Middle frontal gyrus (tissue), 1 donor: ENCODE results near the gene TMEM92.
"Not testable (repeated sequence)": the region's sequence is repeated elsewhere in the genome, so short reads cannot be mapped to it uniquely, and the experiment has no call there.

Source experiments
- DNase-seq: peaks from one replicate; pipeline ENCODE4 v3.0.0-alpha.2; 2015; ENCODE audit warnings: low spot score; ENCODE audit errors: extremely low spot score

The TMEM92 gene

DNA sequence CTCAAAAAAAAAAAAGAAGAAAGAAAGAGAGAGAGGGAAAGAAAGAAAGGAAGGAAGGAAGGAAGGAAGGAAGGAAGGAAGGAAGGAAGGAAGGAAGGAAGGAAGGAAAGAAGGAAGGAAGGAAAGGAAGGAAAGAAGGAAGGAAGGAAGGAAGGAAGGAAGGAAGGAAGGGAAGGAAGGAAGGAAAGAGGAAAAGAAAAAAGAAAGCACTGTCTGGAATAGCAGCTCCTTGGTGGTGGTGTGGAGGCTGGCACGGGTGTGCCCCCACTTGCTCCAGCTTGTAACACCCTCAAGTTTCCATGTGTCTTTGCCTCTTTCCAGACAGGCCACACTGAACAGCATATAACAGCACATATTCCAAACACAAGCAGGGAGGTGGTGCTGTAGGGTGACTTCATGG, 26.6 kb downstream of the TMEM92 start:
- DNase-seq, result not testable (repeated sequence)

DNA sequence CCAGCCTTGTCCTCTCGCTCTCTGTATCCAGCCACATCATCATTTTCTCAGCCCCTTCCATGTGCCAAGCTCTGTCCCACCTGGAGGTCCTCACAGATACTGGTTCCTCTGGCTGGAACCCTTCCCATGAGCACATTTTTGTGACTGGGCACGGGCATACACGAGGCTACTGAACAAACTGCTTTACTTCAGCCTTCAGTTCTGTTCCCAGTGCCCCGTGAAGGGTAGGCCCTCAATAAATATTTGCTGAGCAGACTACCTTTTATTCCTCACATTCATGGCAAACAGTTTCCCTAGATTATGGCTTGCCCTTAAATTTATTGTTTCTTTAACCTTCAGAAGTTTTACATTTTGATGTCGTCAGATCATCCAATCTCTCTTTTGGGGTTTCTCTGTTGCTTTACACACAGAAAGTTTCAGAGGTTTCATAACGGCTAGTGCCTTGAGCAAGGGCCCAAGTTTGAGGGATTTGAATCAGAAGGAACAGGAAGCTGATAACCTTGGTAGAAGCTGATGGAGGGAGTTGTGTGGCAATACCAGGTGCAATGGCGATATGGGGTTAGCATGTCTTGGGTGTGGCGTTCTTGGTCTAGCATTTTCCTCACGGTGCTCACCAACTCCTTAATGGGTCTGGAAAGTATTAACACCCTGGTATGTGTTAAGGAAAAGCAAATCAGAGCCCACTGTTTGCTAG, 27.8 kb downstream of the TMEM92 start:
- no peak for DNase-seq

DNA sequence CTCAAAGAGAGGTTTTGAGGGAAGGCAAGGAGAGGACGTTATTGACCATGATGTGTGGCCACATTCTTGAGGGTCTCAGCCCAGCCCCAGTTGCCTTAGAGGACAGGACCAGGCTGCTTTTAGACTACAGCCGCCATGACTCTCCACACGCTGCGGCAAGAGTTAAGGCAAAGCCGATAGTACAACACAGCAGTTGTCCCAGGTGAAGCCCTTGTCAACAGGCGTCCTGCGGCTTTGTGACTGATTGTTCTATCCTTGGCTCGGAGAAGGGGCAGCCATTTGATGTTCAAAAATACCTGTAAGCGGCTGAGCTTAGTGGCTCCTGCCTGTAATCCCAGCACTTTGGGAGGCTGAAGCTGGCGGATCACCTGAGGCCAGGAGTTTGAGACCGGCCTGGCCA, 28.8 kb downstream of the TMEM92 start:
- no peak for DNase-seq

DNA sequence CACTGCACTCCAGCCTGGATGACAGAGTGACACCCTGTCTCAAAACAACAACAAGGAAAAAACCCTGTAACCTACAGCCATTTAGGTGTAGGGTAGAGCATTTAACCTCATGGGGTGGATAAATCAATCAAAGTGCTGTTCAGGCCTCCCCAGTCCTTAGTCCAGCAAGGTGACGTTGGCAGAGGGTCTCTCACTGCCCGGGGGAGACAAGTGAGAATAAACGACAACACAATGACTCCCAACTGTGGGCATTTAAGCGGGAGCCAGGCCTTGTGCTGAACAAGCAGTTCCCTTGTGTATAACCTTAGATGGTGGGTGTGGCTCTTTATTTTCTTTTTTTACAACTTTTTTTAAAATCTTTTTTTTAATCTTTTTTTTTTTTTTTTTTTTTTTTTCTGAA, 29.3 kb downstream of the TMEM92 start:
- no peak for DNase-seq

DNA sequence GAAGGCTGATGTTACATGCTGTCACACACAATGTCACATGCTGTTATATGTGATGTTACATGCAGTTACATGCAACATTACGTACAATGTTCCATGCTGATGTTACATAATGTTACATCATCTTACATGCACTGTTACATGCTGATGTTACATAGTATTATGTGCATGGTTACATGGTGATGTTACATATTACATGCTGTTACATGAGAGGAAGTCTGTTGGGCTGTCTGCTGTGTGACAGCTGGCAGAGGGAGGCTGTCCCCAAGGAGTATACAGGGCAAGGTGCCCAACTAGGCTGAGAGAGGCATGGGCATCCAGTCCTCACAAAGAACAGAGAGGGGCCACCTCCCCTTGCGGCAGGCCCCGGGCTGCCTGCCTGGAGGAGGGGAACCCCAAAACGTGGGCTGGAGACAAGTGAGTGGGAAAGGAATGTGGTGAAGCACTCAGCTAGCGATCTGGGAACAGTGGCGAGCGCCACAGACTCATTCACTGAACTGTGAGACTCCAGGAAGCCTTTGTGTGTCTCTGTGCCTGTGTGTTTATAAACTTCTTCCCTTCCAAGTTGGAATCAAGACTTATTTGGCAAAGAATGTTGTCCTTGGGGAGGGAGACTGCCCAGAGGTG, 30.6 kb downstream of the TMEM92 start:
- DNase-seq, result no peak

DNA sequence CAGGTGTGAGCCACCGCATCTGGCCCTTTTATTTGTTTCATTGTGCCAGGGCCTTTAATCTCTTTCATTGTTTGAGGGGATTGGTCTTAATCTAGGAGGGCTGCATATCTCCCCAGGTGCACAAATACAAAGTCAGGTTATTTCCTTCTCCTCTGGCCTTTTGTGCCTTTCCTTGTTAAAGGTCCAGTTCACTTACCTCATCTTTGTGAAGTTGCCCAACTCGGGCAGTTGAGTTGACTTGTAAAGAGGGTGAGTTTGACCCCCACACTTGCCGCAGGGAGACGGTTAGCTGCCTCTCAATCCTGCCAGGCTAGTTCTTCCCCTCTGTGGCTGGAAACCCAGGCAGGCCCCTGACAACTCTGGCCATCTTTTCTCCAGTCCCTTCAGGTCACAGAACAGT, 33.4 kb downstream of the TMEM92 start:
- DNase-seq, result no peak

DNA sequence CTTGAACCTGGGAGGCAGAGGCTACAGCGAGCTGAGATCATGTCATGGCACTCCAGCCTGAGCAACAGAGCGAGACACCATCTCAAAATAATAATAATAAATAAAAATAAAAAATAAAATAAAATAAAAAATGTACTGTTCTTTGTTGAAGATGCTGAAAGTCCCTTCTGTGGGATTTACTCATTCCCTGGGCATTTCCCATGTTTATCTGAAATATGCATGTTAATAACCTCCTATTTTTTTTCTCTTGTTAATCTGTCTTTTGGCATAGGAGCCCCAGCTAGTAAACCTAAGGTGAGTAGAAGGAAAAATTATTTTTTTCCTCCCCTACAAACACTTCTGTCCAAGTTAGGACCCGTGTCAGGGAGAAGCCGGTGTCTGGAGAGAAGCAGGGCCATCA, 34.4 kb downstream of the TMEM92 start:
- no peak for DNase-seq

DNA sequence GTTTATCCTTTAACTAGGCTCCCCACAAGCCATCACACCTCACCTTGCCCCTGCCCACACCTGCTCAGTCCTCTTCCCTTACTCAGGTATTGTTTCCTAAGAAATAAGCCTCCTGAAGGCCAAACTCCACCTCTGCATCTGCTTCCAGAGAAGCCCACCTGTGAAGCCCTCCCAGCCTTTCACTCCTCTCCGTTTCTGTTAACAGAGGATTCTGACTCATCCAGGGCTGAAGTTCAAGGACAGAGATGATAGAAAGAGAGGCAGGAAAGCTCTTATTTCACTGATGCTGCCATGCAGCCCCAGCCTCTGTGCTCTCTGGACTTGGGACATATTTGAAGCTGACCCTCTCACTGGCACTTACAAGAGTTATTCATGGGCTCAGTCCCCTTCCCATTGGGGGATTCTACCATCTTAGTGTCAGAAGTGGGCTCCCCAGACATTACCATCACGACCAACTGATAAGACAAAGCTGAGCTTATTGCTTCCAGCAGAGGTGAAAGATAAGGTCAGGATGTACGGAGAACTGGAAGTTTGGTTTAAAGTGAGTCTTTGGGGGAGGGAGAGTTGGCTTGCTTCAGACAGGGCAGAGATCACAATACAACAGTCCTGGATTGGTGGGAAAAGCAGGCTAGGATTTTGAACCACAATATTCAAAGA, 36.3 kb downstream of the TMEM92 start:
- no peak for DNase-seq

DNA sequence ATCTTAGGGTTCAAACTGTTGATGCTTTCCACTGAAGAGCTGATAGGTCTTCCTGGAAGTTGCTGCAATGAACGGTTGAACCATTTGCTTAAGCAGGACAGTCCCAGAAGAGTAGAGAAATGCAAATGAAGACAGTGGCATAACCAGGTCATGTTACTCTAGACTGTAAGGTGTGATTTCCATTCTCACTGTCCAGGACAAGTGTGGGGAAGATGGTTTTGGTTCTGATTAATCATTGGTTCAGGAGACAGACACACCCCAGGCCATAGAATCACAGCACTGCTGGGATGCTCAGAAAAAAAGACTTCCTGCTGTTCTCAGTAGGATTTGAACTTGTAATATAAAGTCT, 36.8 kb downstream of the TMEM92 start:
- no peak for DNase-seq

DNA sequence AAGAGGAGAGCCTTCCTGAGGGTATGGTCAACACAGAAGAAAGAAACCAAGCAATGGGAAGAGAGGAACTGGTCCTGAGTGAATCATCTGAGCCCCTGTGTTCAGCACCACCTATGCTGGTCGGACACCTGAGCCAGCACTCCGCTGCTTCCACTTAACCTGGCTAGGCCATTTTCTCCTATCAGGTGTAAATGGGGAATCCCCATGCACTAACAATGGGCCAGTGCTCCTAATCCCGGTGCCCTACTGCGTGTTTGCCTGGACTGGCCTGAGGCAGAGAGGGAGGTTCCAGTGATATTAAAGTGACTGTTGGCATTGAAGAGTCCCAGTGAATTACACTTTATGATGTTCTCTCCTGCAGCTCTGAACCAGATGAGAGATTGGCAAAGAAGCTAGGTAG, 37.2 kb downstream of the TMEM92 start:
- no peak for DNase-seq

DNA sequence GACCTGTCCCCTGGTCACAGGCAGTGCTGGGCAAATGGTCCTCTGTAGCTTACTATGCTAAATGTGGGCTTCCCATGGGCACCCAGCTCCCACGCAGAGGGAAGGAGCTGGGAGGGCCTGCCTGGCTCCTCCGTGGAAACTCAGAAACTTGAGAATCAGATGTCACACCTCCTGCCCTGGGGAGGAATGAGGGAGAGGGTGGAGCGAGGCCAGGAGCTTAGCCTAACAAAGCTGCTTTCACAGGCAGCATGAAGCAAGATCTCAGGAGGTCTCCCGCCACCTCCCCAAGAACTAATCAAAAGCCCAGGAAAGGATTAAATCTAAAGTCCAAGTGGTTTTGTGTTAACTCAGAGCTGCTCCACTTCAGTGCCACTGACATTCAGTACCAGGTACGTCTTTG, 38.0 kb downstream of the TMEM92 start:
- no peak for DNase-seq

DNA sequence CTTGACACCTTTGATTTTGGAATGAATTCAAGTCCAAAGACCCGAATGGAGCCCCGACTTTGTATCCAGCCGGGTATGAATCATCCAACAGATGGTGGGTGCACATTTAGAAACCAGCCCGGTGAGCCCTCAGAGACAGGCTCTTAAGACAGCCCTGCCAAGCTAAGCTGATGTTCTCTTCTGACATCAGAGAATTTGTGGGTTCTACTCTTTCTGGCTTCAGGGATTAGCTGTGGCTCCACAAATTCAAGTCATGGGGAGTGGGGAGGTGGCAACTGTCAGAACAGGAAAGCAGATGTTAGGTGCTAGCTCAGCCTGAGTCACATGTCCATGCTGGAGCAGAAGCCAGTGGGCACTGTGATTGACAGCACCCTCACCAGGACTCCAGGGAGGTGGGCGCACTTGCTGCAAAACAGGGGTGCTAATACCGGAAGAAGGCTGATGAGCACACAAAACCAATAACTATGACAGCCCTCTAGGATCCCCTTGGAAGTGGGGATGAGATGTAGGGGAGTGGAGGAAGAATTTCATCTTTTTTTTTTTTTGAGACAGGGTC, 40.3 kb downstream of the TMEM92 start:
- DNase-seq, result no peak

DNA sequence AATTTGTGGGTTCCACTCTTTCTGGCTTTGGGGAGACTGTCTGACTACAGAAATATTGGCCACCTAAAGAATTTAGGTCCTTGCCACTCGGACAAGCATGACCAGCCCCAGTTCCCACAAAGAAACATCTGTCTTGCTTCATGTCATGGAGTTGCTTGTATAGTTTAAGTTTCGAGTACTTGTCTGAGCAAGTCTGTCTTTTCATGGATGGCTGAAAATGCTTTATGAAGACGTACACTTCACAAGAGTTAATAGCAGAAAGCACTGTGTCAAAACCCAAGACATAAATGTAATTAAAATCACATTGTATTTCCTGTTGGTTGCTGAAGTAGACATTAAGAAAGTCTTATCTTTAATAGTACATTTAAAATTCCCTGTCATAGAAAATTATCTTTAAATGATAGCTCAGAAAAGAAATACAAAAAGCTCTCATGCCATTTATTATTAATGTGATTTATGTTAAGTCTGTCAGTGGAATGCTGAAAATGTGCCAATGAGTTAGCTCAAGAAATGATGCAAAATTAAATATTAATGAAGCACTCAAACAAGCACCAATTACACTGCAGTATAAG, 41.8 kb downstream of the TMEM92 start:
- DNase-seq, result no peak

DNA sequence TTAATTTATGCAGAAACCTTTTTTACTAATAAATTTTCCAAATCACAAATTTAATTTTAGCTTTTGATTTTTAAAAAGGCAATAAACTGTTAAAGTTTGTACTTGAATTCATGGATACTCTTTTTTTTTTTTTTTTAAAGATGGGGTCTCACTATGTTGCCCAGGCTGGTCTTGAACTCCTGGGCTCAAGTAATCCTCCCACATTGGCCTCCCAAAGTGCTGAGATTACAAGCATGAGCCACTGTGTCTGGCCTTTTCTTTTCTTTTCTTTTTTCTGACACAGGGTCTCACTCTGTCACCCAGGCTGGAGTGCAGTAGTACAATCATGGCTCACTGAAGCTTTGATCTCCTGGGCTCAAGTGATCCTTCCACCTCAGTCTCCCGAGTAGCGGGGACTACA, 42.4 kb downstream of the TMEM92 start:
- DNase-seq, result not testable (repeated sequence)

DNA sequence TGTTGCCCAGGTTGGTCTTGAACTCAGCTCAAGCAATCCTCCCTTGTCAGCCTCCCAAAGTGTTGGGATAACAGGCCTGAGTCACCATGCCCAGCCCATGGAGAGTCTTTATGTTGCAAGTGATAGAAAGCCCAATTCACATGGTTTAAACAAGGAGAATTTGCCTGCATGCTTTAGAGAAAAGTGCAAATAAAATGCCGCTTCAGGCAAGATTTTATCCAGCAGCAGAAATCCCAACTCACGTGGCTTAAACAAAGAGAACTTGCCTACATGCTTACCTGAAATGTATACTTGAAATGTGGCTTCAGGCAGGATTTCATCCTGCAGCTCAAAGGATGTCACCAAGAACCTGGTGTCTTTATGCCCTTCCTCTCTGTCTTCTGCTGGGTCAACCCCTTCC, 42.9 kb downstream of the TMEM92 start:
- DNase-seq, result no peak

DNA sequence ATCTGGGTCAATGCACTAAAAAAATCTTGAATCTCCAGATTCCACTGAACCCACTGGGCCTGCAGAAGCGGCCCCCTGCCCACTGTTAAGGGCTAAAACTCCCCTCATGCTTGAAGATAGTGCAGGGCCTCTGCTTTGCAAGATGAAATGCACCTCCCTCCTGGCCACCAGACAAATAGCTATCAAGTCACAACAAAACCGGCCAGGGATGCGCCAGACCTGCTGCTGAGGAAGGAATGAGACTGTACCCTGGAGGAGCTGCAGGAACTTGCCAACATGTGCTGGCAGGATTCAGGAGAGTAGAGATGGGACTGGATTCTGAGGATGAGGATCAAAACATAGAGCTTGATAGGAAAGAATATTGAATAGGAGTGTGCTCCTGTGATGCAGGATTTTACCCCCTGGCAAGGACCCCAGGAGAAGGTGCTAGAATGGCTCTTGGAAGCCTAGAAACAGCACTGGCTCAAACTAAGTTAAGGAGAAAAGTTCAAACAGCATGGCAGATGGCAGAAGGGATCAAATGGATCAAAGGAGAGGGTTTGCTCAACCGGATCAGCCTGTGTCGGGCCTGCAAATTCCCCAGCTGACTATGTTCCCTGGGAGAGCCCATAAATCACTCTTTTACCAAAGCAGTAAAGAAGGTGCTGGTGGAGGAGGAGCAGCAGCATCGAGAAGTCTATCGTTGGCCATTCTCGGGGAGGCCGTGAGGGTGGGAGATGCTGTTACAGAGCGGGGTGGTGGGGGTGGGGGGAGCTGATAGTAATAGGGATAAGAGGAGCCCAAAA, 44.4 kb downstream of the TMEM92 start:
- no peak for DNase-seq

DNA sequence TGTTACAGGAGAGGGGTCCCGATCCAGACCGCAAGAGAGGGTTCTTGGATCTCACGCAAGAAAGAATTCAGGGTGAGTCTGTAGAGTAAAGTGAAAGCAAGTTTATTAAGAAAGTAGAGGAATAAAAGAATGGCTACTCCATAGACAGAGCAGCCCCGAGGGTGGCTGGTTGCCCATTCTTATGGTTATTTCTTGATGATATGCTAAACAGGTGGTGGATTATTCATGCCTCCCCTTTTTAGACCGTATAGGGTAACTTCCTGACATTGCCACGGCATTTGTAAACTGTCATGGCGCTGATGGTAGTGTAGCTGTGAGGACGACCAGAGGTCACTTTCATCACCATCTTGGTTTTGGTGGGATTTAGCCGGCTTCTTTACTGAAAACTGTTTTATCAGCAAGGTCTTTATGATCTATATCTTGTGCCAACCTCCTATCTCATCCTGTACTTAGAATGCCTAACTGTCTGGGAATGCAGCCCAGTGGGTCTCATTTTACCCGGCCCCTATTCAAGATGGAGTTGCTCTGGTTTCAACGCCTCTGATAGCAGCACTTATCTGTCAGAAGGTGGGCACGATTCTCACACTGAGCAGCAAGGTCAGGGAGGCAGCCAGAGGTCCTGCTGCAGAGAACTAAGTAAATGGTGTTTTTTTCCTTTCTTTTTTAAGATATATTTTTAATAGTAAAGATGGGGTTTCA, 45.2 kb downstream of the TMEM92 start:
- no peak for DNase-seq

DNA sequence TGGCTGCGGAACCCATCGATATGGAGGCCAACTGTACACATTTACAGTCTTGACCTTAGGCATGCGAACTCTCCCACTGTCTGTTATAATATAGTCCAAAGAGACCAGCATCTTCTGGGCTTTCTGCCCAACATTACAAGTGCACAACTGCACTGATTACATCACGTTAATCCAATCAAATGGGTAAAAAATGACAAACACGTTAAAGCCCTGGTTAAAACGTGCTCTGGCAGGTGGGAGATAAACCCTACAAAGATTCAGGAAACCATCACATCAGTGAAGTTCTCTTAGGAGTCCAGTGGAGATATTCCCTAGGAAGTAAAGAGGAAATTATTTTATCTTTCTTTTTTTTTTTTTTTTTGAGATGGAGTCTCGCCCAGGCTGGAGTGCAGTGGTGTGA, 48.0 kb downstream of the TMEM92 start:
- no peak for DNase-seq

DNA sequence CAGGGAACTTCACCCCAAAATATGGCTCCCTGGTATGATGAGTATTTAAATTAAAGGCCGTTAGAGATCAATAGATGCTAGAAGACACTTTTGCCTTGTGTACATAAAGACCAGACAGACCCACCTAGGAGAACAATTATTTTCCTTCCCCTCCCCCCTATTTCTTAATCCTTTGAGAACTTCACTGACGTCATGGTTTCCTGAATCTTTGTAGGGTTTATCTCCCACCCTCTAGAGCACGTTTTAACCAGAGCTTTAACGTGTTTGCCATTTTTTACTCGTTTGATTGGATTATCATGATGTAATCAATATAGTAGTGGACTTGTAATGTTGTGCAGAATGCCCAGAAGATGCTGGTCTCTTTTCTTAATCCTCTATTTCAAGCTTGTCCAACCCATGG, 48.8 kb downstream of the TMEM92 start:
- no peak for DNase-seq

DNA sequence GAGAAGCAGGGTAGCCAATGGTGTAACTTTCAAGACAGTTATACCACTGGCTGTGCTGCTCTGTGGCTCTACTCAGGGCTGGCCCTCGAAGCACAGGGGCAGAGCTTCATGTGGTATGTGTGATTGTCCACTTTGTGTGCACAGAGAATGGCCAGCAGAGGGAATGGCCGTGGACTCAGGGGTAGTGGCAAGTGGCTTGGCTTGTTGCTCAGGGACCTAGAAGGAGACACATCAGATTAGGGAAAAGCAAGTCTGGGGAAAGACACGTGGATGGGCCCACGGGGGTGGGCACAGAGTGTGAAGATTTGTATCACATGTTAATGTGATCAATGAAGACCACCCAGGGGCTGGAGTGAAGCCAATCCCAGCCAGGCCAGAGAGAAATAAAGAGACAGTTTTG, 51.6 kb downstream of the TMEM92 start:
- no peak for DNase-seq

DNA sequence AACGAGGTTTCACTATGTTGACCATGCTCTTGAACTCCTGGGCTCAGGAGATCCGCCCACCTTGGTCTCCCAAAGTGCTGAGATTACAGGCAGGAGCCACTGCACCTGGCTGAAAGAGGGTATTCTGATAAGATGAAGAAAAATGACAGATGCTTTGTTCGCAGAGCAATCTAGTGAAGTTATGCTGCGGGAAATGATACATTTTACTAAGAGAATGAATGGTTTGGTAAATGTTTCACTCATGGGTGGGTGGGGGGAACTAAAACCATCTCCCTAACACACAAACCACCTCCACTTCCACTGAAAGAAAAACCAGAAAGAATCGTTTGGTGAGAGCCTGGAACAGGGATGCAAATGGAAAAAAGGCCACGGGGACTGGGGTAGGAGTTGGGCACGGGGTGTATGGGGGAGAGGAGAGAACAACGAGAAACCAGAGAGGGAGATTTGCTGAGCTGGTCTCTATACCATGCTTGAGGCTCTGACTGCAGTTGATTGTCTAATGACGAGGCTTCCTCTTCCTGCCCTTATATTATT, 52.6 kb downstream of the TMEM92 start:
- no peak for DNase-seq
